KOPT-K1 (cell line): ENCODE results near the gene LYL1.

ENCODE experiments used
- H3K27ac ChIP-seq: fragments of 200-600 bp; sonication (generic); 2 replicates; pipeline ENCODE4 v1.5.1; 2016; ENCODE audit warnings: antibody characterized with exemption, mild to moderate bottlenecking, low read depth, low read length; ENCODE audit not compliant: poor library complexity, severe bottlenecking
- H3K36me3 ChIP-seq: fragments of 200-600 bp; sonication (generic); 2 replicates; pipeline ENCODE4 v1.5.1; 2017; ENCODE audit warnings: antibody characterized with exemption, mild to moderate bottlenecking, low read length, moderate library complexity; ENCODE audit not compliant: insufficient read depth
- H3K9me3 ChIP-seq: fragments of 200-600 bp; sonication (generic); 2 replicates; pipeline ENCODE4 v1.5.1; 2017; ENCODE audit warnings: antibody characterized with exemption, low read length, mild to moderate bottlenecking; ENCODE audit not compliant: insufficient read depth, poor library complexity, severe bottlenecking

The LYL1 gene

GRCh38 chr19:13135068-13136062, 32.7 kb upstream of the LYL1 start:
- Histone ChIP-seq H3K36me3 (peaks cover 87% of the 10 kb centered on the region), H3K27ac (no peak overlapping the region), H3K9me3 (no peaks in the 10 kb centered on the region)

GRCh38 chr19:13134626-13135025, 32.0 kb upstream of the LYL1 start:
- Histone ChIP-seq H3K27ac (no peak overlapping the region), H3K36me3 (peaks cover 83% of the 10 kb centered on the region), H3K9me3 (no peaks in the 10 kb centered on the region)

GRCh38 chr19:13133241-13133870, 30.7 kb upstream of the LYL1 start:
- H3K27ac ChIP-seq: no peak overlapping the region
- no peaks in the 10 kb centered on the region for H3K9me3 ChIP-seq
- peaks cover 73% of the 10 kb centered on the region for H3K36me3 ChIP-seq

- Histone ChIP-seq H3K9me3 (no peaks in the 10 kb centered on the region), H3K36me3 (peaks cover 69% of the 10 kb centered on the region), H3K27ac (no peak overlapping the region)
These were observed 30.0 kb upstream of the LYL1 start for GRCh38 chr19:13132471-13133180.

GRCh38 chr19:13130886-13131490, 28.3 kb upstream of the LYL1 start:
- H3K36me3 ChIP-seq: peaks cover 61% of the 10 kb centered on the region
- no peaks in the 10 kb centered on the region for H3K9me3 ChIP-seq
- no peak overlapping the region for H3K27ac ChIP-seq

GRCh38 chr19:13129384-13129783, 26.7 kb upstream of the LYL1 start:
- peaks cover 56% of the 10 kb centered on the region for H3K36me3 ChIP-seq
- no peaks in the 10 kb centered on the region for H3K9me3 ChIP-seq
- no peak overlapping the region for H3K27ac ChIP-seq

- H3K9me3 ChIP-seq: no peaks in the 10 kb centered on the region
- H3K27ac ChIP-seq: no peak overlapping the region
- peaks cover 54% of the 10 kb centered on the region for H3K36me3 ChIP-seq
These were observed 25.9 kb upstream of the LYL1 start for GRCh38 chr19:13128583-13128982.

GRCh38 chr19:13127811-13128575, 25.3 kb upstream of the LYL1 start:
- no peaks in the 10 kb centered on the region for H3K9me3 ChIP-seq
- no peak overlapping the region for H3K27ac ChIP-seq
- H3K36me3 ChIP-seq: peaks cover 55% of the 10 kb centered on the region

- Histone ChIP-seq H3K9me3 (no peaks in the 10 kb centered on the region), H3K27ac (no peak overlapping the region), H3K36me3 (peaks cover 55% of the 10 kb centered on the region)
These were observed 24.4 kb upstream of the LYL1 start for GRCh38 chr19:13127051-13127450.

- H3K27ac ChIP-seq: no peak overlapping the region
- no peaks in the 10 kb centered on the region for H3K9me3 ChIP-seq
- peaks cover 65% of the 10 kb centered on the region for H3K36me3 ChIP-seq
These were observed 20.6 kb upstream of the LYL1 start for GRCh38 chr19:13122980-13123957.

GRCh38 chr19:13122275-13122878, 19.7 kb upstream of the LYL1 start:
- no peaks in the 10 kb centered on the region for H3K9me3 ChIP-seq
- no peak overlapping the region for H3K27ac ChIP-seq
- peaks cover 62% of the 10 kb centered on the region for H3K36me3 ChIP-seq

GRCh38 chr19:13121551-13122274, 19.1 kb upstream of the LYL1 start:
- Histone ChIP-seq H3K27ac (no peak overlapping the region), H3K9me3 (no peaks in the 10 kb centered on the region), H3K36me3 (peaks cover 61% of the 10 kb centered on the region)
